Neural crest cell (in vitro differentiated cells): Measurements from ENCODE around the gene SND1. TPM values are rescaled to one million over a fixed set of nuclear protein-coding genes. Genes with fewer than 3 reads are reported as not detected.
A peak's percentile ranks its signal among the peaks of the same experiment; 100 is the strongest.

Experiments used
- DNase-seq: peaks from one replicate; pipeline ENCODE4 v3.0.0; 2021; ENCODE audit warnings: low read depth, mixed read lengths, low spot score
- H3K27ac Mint-ChIP-seq: one replicate; pipeline ENCODE4 v1.8.0; 2021; ENCODE audit warnings: mild to moderate bottlenecking, mixed read lengths; ENCODE audit not compliant: unreplicated experiment
- H3K27me3 Mint-ChIP-seq: 2 replicates; pipeline ENCODE4 v1.8.0; 2021; ENCODE audit warnings: low read depth, mild to moderate bottlenecking, mixed read lengths
- H3K36me3 Mint-ChIP-seq: 2 replicates; pipeline ENCODE4 v1.8.0; 2021; ENCODE audit warnings: low read depth, mild to moderate bottlenecking, mixed read lengths
- H3K4me1 Mint-ChIP-seq: 2 replicates; pipeline ENCODE4 v1.8.0; 2021; ENCODE audit warnings: mixed read lengths
- H3K4me3 Mint-ChIP-seq: one replicate; pipeline ENCODE4 v1.8.0; 2021; ENCODE audit warnings: mild to moderate bottlenecking, mixed read lengths
- H3K9me3 Mint-ChIP-seq: 2 replicates; pipeline ENCODE4 v1.8.0; 2021; ENCODE audit warnings: mixed read lengths
- CTCF ChIP-seq: fragments of 200-600 bp; sonication (generic); conservative IDR thresholded peaks from 2 replicates; pipeline ENCODE4 v1.5.0; 2021; ENCODE audit warnings: antibody characterized with exemption, mild to moderate bottlenecking
- total RNA-seq: library from RNA; stranded (reverse); gene quantifications from 2 replicates; pipeline ENCODE4 v1.2.1, GENCODE V29; 2021

Gene SND1
- total RNA-seq, 1 donor from 2014 or later, result 184 TPM

- H3K36me3 Mint-ChIP-seq, result peaks cover 8% of the 10 kb centered on the region
- peak overlapping the region; percentile 54 for H3K27ac Mint-ChIP-seq
- no peak overlapping the region for H3K4me3 Mint-ChIP-seq
- peaks cover 44% of the 10 kb centered on the region for H3K4me1 Mint-ChIP-seq
- no peaks in the 10 kb centered on the region for H3K27me3 Mint-ChIP-seq
- no peak for DNase-seq
- no peak for TF ChIP-seq CTCF
- H3K9me3 Mint-ChIP-seq, result no peaks in the 10 kb centered on the region
These were observed 157.3 kb downstream of the SND1 start for GRCh38 chr7:127809261-127809702.

- H3K27ac Mint-ChIP-seq, result peak overlapping the region; percentile 58
- H3K27me3 Mint-ChIP-seq, result no peaks in the 10 kb centered on the region
- DNase-seq, result no peak
- H3K36me3 Mint-ChIP-seq, result peaks cover 9% of the 10 kb centered on the region
- no peak overlapping the region for H3K4me3 Mint-ChIP-seq
- H3K9me3 Mint-ChIP-seq, result no peaks in the 10 kb centered on the region
- peaks cover 44% of the 10 kb centered on the region for H3K4me1 Mint-ChIP-seq
- TF ChIP-seq CTCF, result no peak
These were observed 158.1 kb downstream of the SND1 start for GRCh38 chr7:127810113-127810512.

- Mint-ChIP-seq H3K4me3 (no peak overlapping the region), H3K27ac (no peak overlapping the region), H3K36me3 (peaks cover 12% of the 10 kb centered on the region), H3K4me1 (peaks cover 37% of the 10 kb centered on the region), H3K9me3 (no peaks in the 10 kb centered on the region), H3K27me3 (no peaks in the 10 kb centered on the region)
- TF ChIP-seq CTCF, result no peak
- no peak for DNase-seq
These were observed 159.0 kb downstream of the SND1 start for GRCh38 chr7:127810696-127811660.

GRCh38 chr7:127812540-127812939, 160.5 kb downstream of the SND1 start:
- TF ChIP-seq CTCF, result no peak
- peaks cover 12% of the 10 kb centered on the region for H3K36me3 Mint-ChIP-seq
- no peaks in the 10 kb centered on the region for H3K9me3 Mint-ChIP-seq
- no peak overlapping the region for H3K4me3 Mint-ChIP-seq
- H3K4me1 Mint-ChIP-seq, result peaks cover 27% of the 10 kb centered on the region
- H3K27me3 Mint-ChIP-seq, result no peaks in the 10 kb centered on the region
- no peak for DNase-seq
- H3K27ac Mint-ChIP-seq, result no peak overlapping the region

GRCh38 chr7:127813991-127814541, 162.1 kb downstream of the SND1 start:
- no peaks in the 10 kb centered on the region for H3K9me3 Mint-ChIP-seq
- H3K4me1 Mint-ChIP-seq, result peaks cover 16% of the 10 kb centered on the region
- no peak overlapping the region for H3K4me3 Mint-ChIP-seq
- no peak overlapping the region for H3K27ac Mint-ChIP-seq
- H3K36me3 Mint-ChIP-seq, result peaks cover 8% of the 10 kb centered on the region
- DNase-seq, result no peak
- no peak for TF ChIP-seq CTCF
- no peaks in the 10 kb centered on the region for H3K27me3 Mint-ChIP-seq
